Astrocyte of the spinal cord (primary cell): ENCODE measurements around the gene MUS81.

Experiments
- DNase-seq: peaks from one replicate; pipeline ENCODE4 v3.0.0; 2011; ENCODE audit warnings: low read depth, low spot score
- H3K4me3 ChIP-seq: 2 replicates; pipeline ENCODE4 v1.5.1; 2011; ENCODE audit warnings: low read depth, mild to moderate bottlenecking, low read length, moderate library complexity
- in situ Hi-C: cut with HindIII; loops from 2 replicates; pipeline ENCODE4 v1.10.0; 2017; ENCODE audit warnings: low sequenced_read_pairs
- TF ChIP-seq, protein P1 (sequence below): IDR thresholded peaks from 2 replicates; pipeline ENCODE4 v1.5.1; 2012; ENCODE audit warnings: low read depth, mild to moderate bottlenecking, low read length, inconsistent platforms

The MUS81 gene

DNA sequence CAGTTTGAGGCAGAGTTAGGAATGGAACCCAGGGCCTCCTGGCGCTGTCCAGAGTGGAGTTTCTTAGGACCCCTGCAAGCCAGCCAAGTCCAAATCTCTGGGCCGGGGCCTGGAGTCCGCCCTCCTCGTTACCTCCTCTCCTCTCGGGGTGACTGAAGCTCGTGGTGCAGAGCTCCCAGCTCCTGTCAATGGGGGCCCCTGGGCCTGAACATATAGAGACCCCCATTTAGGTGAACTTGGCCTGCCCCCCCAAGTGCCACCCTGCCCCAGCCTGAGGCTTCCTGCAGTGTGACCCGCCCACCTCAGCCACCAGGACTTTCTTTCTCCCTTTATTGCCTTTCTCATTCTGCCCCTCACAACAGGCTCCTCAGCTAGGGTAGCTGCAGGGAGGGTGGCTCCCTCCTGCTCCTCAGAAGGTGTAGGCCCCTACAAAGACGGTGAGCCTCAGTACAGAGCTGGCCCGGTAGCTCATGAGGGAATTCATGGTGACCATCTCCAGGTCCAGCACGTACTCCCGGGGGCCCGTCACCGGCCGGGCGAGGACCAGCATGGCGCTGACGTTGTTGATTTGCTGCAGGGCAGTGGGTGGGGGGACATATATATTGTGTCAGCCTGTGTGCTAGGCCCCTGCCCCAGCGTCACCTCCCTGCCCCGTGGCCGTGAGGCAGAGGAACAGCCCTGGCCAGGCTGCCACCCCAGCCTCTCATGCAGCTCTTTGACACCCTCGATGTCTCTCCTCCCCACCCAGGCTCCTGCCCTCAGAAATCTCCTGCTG is 6.5 kb downstream of the MUS81 start:
- H3K4me3 ChIP-seq, result no peak overlapping the region
- in situ Hi-C loops, result no loop called here
- TF ChIP-seq, protein P1, sequence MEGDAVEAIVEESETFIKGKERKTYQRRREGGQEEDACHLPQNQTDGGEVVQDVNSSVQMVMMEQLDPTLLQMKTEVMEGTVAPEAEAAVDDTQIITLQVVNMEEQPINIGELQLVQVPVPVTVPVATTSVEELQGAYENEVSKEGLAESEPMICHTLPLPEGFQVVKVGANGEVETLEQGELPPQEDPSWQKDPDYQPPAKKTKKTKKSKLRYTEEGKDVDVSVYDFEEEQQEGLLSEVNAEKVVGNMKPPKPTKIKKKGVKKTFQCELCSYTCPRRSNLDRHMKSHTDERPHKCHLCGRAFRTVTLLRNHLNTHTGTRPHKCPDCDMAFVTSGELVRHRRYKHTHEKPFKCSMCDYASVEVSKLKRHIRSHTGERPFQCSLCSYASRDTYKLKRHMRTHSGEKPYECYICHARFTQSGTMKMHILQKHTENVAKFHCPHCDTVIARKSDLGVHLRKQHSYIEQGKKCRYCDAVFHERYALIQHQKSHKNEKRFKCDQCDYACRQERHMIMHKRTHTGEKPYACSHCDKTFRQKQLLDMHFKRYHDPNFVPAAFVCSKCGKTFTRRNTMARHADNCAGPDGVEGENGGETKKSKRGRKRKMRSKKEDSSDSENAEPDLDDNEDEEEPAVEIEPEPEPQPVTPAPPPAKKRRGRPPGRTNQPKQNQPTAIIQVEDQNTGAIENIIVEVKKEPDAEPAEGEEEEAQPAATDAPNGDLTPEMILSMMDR, result no peak
- no peak for DNase-seq

DNA sequence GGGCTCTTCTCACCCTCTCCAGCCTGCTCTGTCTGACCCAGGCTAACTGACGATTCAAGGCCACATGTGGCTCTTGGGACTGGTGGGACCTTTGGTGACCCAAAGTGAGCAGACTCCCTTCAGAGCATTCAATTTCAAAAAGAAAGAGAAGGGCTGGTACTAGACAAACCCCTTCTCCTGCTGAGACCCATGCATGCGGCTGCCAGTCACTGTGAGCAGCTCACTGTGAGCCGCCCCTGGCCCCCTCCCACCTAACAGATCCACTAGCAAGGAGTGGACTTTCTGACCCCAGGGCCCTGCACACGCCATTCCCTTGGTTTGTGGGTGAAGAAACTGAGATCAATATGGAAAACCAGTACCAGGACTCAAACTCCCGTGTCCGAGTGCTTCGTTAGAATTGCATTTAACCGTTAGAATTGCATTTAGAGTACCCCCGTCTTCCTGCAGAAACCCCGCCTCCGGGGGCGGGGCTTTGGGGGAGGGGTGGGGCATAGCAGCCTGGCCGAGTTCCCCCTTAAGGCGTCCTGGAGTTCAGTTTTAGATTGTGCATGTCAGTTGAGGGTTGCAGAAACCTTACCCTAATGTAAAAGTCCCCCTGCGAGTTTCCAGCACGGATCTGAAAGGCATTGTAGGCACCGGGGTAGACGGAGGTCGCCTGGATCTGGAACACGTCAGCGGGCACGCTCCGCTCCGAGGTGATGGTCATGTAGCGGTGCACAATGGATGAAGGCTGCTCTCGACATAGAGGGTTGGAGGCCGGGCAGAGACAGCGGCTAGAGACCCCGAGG is 7.2 kb downstream of the MUS81 start:
- in situ Hi-C loops, result no loop called here
- DNase-seq, result no peak
- TF ChIP-seq, protein P1, result no peak
- H3K4me3 ChIP-seq, result no peak overlapping the region

- H3K4me3 ChIP-seq, result no peak overlapping the region
- in situ Hi-C loops, result no loop called here
- TF ChIP-seq, protein P1, result no peak
- DNase-seq, result no peak
Observed at GRCh38 chr11:65868076-65868667, 7.9 kb downstream of the MUS81 start.

- DNase-seq, result no peak
- no peak overlapping the region for H3K4me3 ChIP-seq
- in situ Hi-C loops, result no loop called here
- TF ChIP-seq, protein P1, result no peak
Observed at GRCh38 chr11:65868907-65869306, 8.7 kb downstream of the MUS81 start.

GRCh38 chr11:65869643-65870306 is 9.5 kb downstream of the MUS81 start:
- DNase-seq, result no peak
- TF ChIP-seq, protein P1, result no peak
- in situ Hi-C loops, result no loop called here
- H3K4me3 ChIP-seq, result no peak overlapping the region

GRCh38 chr11:65870307-65870658 is 10.1 kb downstream of the MUS81 start:
- DNase-seq, result no peak
- in situ Hi-C loops, result no loop called here
- TF ChIP-seq, protein P1, result no peak
- no peak overlapping the region for H3K4me3 ChIP-seq
